H9 (cell line): Measurements from ENCODE around the gene MYBBP1A. TPM values are rescaled to one million over a fixed set of nuclear protein-coding genes. Genes with fewer than 3 reads are reported as not detected.
A peak's percentile ranks its signal among the peaks of the same experiment; 100 is the strongest.

Source experiments
- DNase-seq: peaks from one replicate; pipeline ENCODE4 v3.0.0-alpha.2; 2017
- H2AFZ ChIP-seq: one replicate; pipeline ENCODE4 v1.6.1; 2013; ENCODE audit warnings: mild to moderate bottlenecking, low read length, control low read depth, moderate library complexity
- H2AK5ac ChIP-seq: 2 replicates; pipeline ENCODE4 v1.6.1; 2013; ENCODE audit warnings: low read length, control low read depth, mixed read lengths; ENCODE audit not compliant: insufficient read length
- H2BK120ac ChIP-seq: one replicate; pipeline ENCODE4 v1.6.1; 2013; ENCODE audit warnings: low read depth, mild to moderate bottlenecking, low read length, control low read depth, inconsistent platforms; ENCODE audit not compliant: poor library complexity, severe bottlenecking
- H2BK12ac ChIP-seq: 2 replicates; pipeline ENCODE4 v1.6.1; 2013; ENCODE audit warnings: low read length, control low read depth, mixed read lengths, low read depth; ENCODE audit not compliant: insufficient read length
- H2BK15ac ChIP-seq: 2 replicates; pipeline ENCODE4 v1.6.1; 2013; ENCODE audit warnings: low read depth, low read length, control low read depth
- H2BK20ac ChIP-seq: one replicate; pipeline ENCODE4 v1.6.1; 2013; ENCODE audit warnings: low read depth, mild to moderate bottlenecking, low read length, control low read depth, inconsistent platforms; ENCODE audit not compliant: poor library complexity, severe bottlenecking
- H2BK5ac ChIP-seq: 2 replicates; pipeline ENCODE4 v1.6.1; 2013; ENCODE audit warnings: low read length, control low read depth, mixed read lengths; ENCODE audit not compliant: insufficient read length
- H3K14ac ChIP-seq: 2 replicates; pipeline ENCODE4 v1.6.1; 2013; ENCODE audit warnings: low read length, control low read depth; ENCODE audit not compliant: insufficient read depth
- H3K18ac ChIP-seq: 2 replicates; pipeline ENCODE4 v1.6.1; 2013; ENCODE audit warnings: low read depth, mild to moderate bottlenecking, mixed read lengths, low read length, control low read depth; ENCODE audit not compliant: insufficient read length
- H3K23ac ChIP-seq: 2 replicates; pipeline ENCODE4 v1.6.1; 2013; ENCODE audit warnings: low read length, control low read depth, mixed read lengths, low read depth; ENCODE audit not compliant: insufficient read length
- H3K23me2 ChIP-seq: 2 replicates; pipeline ENCODE4 v1.6.1; 2013; ENCODE audit warnings: low read depth, mild to moderate bottlenecking, mixed read lengths, low read length, control low read depth; ENCODE audit not compliant: insufficient read length, poor library complexity, severe bottlenecking
- H3K27ac ChIP-seq: 2 replicates; pipeline ENCODE4 v1.5.1; 2013; ENCODE audit warnings: low read length, control low read depth, mixed read lengths, low read depth; ENCODE audit not compliant: insufficient read length
- H3K27me3 ChIP-seq: 2 replicates; pipeline ENCODE4 v1.6.1; 2013; ENCODE audit warnings: low read length, control low read depth, inconsistent platforms; ENCODE audit not compliant: insufficient read depth
- H3K4ac ChIP-seq: 2 replicates; pipeline ENCODE4 v1.6.1; 2013; ENCODE audit warnings: low read depth, mild to moderate bottlenecking, control low read depth, inconsistent platforms, low read length, moderate library complexity
- H3K4me1 ChIP-seq: 2 replicates; pipeline ENCODE4 v1.6.1; 2013; ENCODE audit warnings: low read length, control low read depth, inconsistent platforms; ENCODE audit not compliant: insufficient read depth
- H3K4me2 ChIP-seq: 2 replicates; pipeline ENCODE4 v1.6.1; 2013; ENCODE audit warnings: low read length, control low read depth, mixed read lengths; ENCODE audit not compliant: insufficient read length, insufficient read depth
- H3K56ac ChIP-seq: 2 replicates; pipeline ENCODE4 v1.6.1; 2013; ENCODE audit warnings: low read depth, mild to moderate bottlenecking, mixed read lengths, low read length, control low read depth; ENCODE audit not compliant: insufficient read length
- H3K79me1 ChIP-seq: 2 replicates; pipeline ENCODE4 v1.6.1; 2013; ENCODE audit warnings: low read depth, mild to moderate bottlenecking, moderate library complexity, low read length, control low read depth, inconsistent platforms; ENCODE audit not compliant: insufficient read depth, poor library complexity, severe bottlenecking
- H3K79me2 ChIP-seq: 2 replicates; pipeline ENCODE4 v1.6.1; 2013; ENCODE audit warnings: low read length, control low read depth, inconsistent platforms; ENCODE audit not compliant: insufficient read depth
- H3K9ac ChIP-seq: 2 replicates; pipeline ENCODE4 v1.6.1; 2013; ENCODE audit warnings: low read length, control low read depth, mixed read lengths; ENCODE audit not compliant: insufficient read length; ENCODE audit errors: extremely low read depth
- H3K9me3 ChIP-seq: one replicate; pipeline ENCODE4 v1.6.1; 2013; ENCODE audit warnings: low read depth, low read length, inconsistent platforms; ENCODE audit not compliant: control insufficient read depth
- H3T11ph ChIP-seq: one replicate; pipeline ENCODE4 v1.6.1; 2013; ENCODE audit warnings: mild to moderate bottlenecking, low read length, control low read depth, inconsistent platforms
- H4K20me1 ChIP-seq: one replicate; pipeline ENCODE4 v1.6.1; 2013; ENCODE audit not compliant: control insufficient read depth, insufficient read length, insufficient read depth
- H4K5ac ChIP-seq: 2 replicates; pipeline ENCODE4 v1.6.1; 2013; ENCODE audit warnings: low read depth, mild to moderate bottlenecking, mixed read lengths, low read length, control low read depth; ENCODE audit not compliant: insufficient read length
- H4K8ac ChIP-seq: replicated peaks from 2 replicates; pipeline ENCODE4 v1.6.1; 2013; ENCODE audit warnings: low read length, control low read depth, mixed read lengths, low read depth; ENCODE audit not compliant: insufficient read length
- H4K91ac ChIP-seq: 2 replicates; pipeline ENCODE4 v1.6.1; 2013; ENCODE audit warnings: low read depth, mild to moderate bottlenecking, moderate library complexity, mixed read lengths, low read length, control low read depth; ENCODE audit not compliant: insufficient read length
- H3K27ac Mint-ChIP-seq, 3 experiments: 2 replicates in 2 of 3; 3 replicates in 1 of 3; pipeline ENCODE4 v1.8.0; 2020 to 2021; ENCODE audit warnings: mixed read lengths in 3 of 3, mild to moderate bottlenecking in 1 of 3, moderate library complexity in 1 of 3
- H3K27me3 Mint-ChIP-seq: 2 replicates; pipeline ENCODE4 v1.8.0; 2021; ENCODE audit warnings: low read depth, mild to moderate bottlenecking, moderate library complexity, mixed read lengths
- H3K36me3 Mint-ChIP-seq, 3 experiments: 2 replicates in 2 of 3; 3 replicates in 1 of 3; pipeline ENCODE4 v1.8.0; 2020 to 2021; ENCODE audit warnings: low read depth in 3 of 3, mixed read lengths in 3 of 3; ENCODE audit not compliant: insufficient read depth in 1 of 3
- H3K4me1 Mint-ChIP-seq, 2 experiments: 2 replicates each; pipeline ENCODE4 v1.8.0; 2020; ENCODE audit warnings: mixed read lengths in 2 of 2
- H3K4me3 Mint-ChIP-seq, 2 experiments: 2 replicates in 1 of 2; 3 replicates in 1 of 2; pipeline ENCODE4 v1.8.0; 2020 to 2021; ENCODE audit warnings: mild to moderate bottlenecking in 2 of 2, mixed read lengths in 2 of 2, moderate library complexity in 1 of 2
- H3K9me3 Mint-ChIP-seq, 2 experiments: 2 replicates in 1 of 2; 3 replicates in 1 of 2; pipeline ENCODE4 v1.8.0; 2020; ENCODE audit warnings: mild to moderate bottlenecking in 2 of 2, mixed read lengths in 2 of 2, moderate library complexity in 1 of 2
- CTCF ChIP-seq: fragments of 200-600 bp; sonication (generic); conservative IDR thresholded peaks from 3 replicates; pipeline ENCODE4 v1.8.0; 2021; ENCODE audit warnings: antibody characterized with exemption, mild to moderate bottlenecking
- WGBS: extraction: QIAGEN DNeasy Blood & Tissue Kit; methylation state at CpG from one replicate; pipeline ENCODE4 v1.1.7; 2013; ENCODE audit warnings: missing lambda C conversion rate, low lambda C conversion rate, mixed read lengths; ENCODE audit not compliant: insufficient read length; ENCODE audit errors: extremely low coverage; 5-methylcytosine and 5-hydroxymethylcytosine counted together
- total RNA-seq: library from RNA; stranded (reverse); gene quantifications from 2 replicates; pipeline ENCODE4 v1.2.1, GENCODE V29; 2021

Gene MYBBP1A
- total RNA-seq, 1 experiment from 2014 or later: 181 TPM

GRCh38 chr17:4557626-4558346 is 2.6 kb upstream of the MYBBP1A start:
- Histone ChIP-seq H2BK12ac (no peak overlapping the region), H3K23me2 (peaks cover 11% of the 10 kb centered on the region), H2AK5ac (no peak overlapping the region), H3K79me1 (no peaks in the 10 kb centered on the region), H3K4me2 (no peak overlapping the region), H3K18ac (no peak overlapping the region), H3T11ph (no peak overlapping the region), H4K5ac (no peak overlapping the region), H3K4me1 (peaks cover 4% of the 10 kb centered on the region; the same call in 1 of the 2 replicates), H4K8ac (no peak overlapping the region), H3K27ac (no peak overlapping the region), H2BK15ac (no peak overlapping the region), H3K9me3 (no peaks in the 10 kb centered on the region), H3K14ac (no peak overlapping the region), H2BK120ac (no peak overlapping the region), H2BK20ac (no peak overlapping the region), H3K79me2 (peaks cover 9% of the 10 kb centered on the region; the same call in 1 of the 2 replicates), H3K56ac (no peak overlapping the region), H4K91ac (no peak overlapping the region), H2BK5ac (no peak overlapping the region), H2AFZ (no peak overlapping the region), H3K27me3 (no peaks in the 10 kb centered on the region), H3K23ac (no peak overlapping the region), H3K4ac (no peak overlapping the region), H3K9ac (no peak overlapping the region), H4K20me1 (no peaks in the 10 kb centered on the region)
- Mint-ChIP-seq H3K9me3 (no peaks in the 10 kb centered on the region), H3K4me1 (peaks cover 30 to 39% of the 10 kb centered on the region in 2 experiments), H3K4me3 (no peak overlapping the region; a peak in 1 of 5 replicates), H3K27ac (peak overlapping the region in 2 of 3 experiments; percentile 16 to 86; a peak in 2 of 7 replicates), H3K27me3 (peaks cover 7% of the 10 kb centered on the region; the same call in 1 of the 2 replicates), H3K36me3 (peaks cover 13 to 23% (median 14%) of the 10 kb centered on the region in 3 experiments)
- no CpG with 5 or more reads among the region's 6 CpGs for WGBS
- DNase-seq: no peak
- no peak for TF ChIP-seq CTCF
